ENCODE measurements around the gene CD4.

CD4 gene

GRCh38 chr12:6830286-6830890 lies 41.1 kb downstream of the CD4 start:
- Histone ChIP-seq H3K36me3 (ENCODE audit: control insufficient read depth, insufficient read depth, low read length) (peaks cover 62% of the 10 kb centered on the region), H3K9me3 (ENCODE audit: control insufficient read depth, low read length) (no peaks in the 10 kb centered on the region), H3K4me3 (ENCODE audit: extremely low read depth, insufficient read depth, low read length, poor library complexity, severe bottlenecking) (peak overlapping the region; percentile 99), H3K4me1 (ENCODE audit: control insufficient read depth, insufficient read depth, low read length, poor library complexity, severe bottlenecking) (peaks cover 16% of the 10 kb centered on the region), H3K27ac (ENCODE audit: low read depth, low read length, severe bottlenecking) (no peak overlapping the region)
- WGBS, 2 experiments (ENCODE audit: insufficient coverage in 2 of 2), result 82 to 92% methylated on average over 7 to 9 of the region's 11 CpGs

GRCh38 chr12:6830999-6831398 lies 41.7 kb downstream of the CD4 start:
- H3K4me1 ChIP-seq (ENCODE audit: control insufficient read depth, insufficient read depth, low read length, poor library complexity, severe bottlenecking), result peaks cover 16% of the 10 kb centered on the region
- no peak overlapping the region for H3K27ac ChIP-seq (ENCODE audit: low read depth, low read length, severe bottlenecking)
- WGBS, 2 experiments (ENCODE audit: insufficient coverage in 2 of 2), result 92 to 100% methylated on average over 4 to 5 of the region's 6 CpGs
- H3K9me3 ChIP-seq (ENCODE audit: control insufficient read depth, low read length), result no peaks in the 10 kb centered on the region
- no peak overlapping the region for H3K4me3 ChIP-seq (ENCODE audit: extremely low read depth, insufficient read depth, low read length, poor library complexity, severe bottlenecking)
- H3K36me3 ChIP-seq (ENCODE audit: control insufficient read depth, insufficient read depth, low read length), result peaks cover 67% of the 10 kb centered on the region

GRCh38 chr12:6831450-6831995 lies 42.2 kb downstream of the CD4 start:
- 95 to 97% methylated on average over 6 to 10 of the region's 12 CpGs for WGBS, 2 experiments (ENCODE audit: insufficient coverage in 2 of 2)
- no peak overlapping the region for H3K4me3 ChIP-seq (ENCODE audit: extremely low read depth, insufficient read depth, low read length, poor library complexity, severe bottlenecking)
- no peaks in the 10 kb centered on the region for H3K9me3 ChIP-seq (ENCODE audit: control insufficient read depth, low read length)
- H3K27ac ChIP-seq (ENCODE audit: low read depth, low read length, severe bottlenecking), result no peak overlapping the region
- peaks cover 16% of the 10 kb centered on the region for H3K4me1 ChIP-seq (ENCODE audit: control insufficient read depth, insufficient read depth, low read length, poor library complexity, severe bottlenecking)
- peaks cover 67% of the 10 kb centered on the region for H3K36me3 ChIP-seq (ENCODE audit: control insufficient read depth, insufficient read depth, low read length)

- H3K9me3 ChIP-seq (ENCODE audit: control insufficient read depth, low read length), result no peaks in the 10 kb centered on the region
- H3K36me3 ChIP-seq (ENCODE audit: control insufficient read depth, insufficient read depth, low read length), result peaks cover 69% of the 10 kb centered on the region
- H3K4me3 ChIP-seq (ENCODE audit: extremely low read depth, insufficient read depth, low read length, poor library complexity, severe bottlenecking), result no peak overlapping the region
- H3K4me1 ChIP-seq (ENCODE audit: control insufficient read depth, insufficient read depth, low read length, poor library complexity, severe bottlenecking), result peaks cover 12% of the 10 kb centered on the region
- WGBS, 2 experiments (ENCODE audit: insufficient coverage in 2 of 2), result 92 to 96% methylated on average over 2 to 3 of the region's 4 CpGs
- H3K27ac ChIP-seq (ENCODE audit: low read depth, low read length, severe bottlenecking), result no peak overlapping the region
These were observed 42.8 kb downstream of the CD4 start for GRCh38 chr12:6832125-6832524.

- Histone ChIP-seq H3K4me3 (ENCODE audit: extremely low read depth, insufficient read depth, low read length, poor library complexity, severe bottlenecking) (no peak overlapping the region), H3K36me3 (ENCODE audit: control insufficient read depth, insufficient read depth, low read length) (peaks cover 81% of the 10 kb centered on the region), H3K4me1 (ENCODE audit: control insufficient read depth, insufficient read depth, low read length, poor library complexity, severe bottlenecking) (peaks cover 8% of the 10 kb centered on the region), H3K27ac (ENCODE audit: low read depth, low read length, severe bottlenecking) (no peak overlapping the region), H3K9me3 (ENCODE audit: control insufficient read depth, low read length) (no peaks in the 10 kb centered on the region)
- WGBS, 2 experiments (ENCODE audit: insufficient coverage in 2 of 2), result 88 to 96% methylated on average over 6 of the region's 6 CpGs
These were observed 44.0 kb downstream of the CD4 start for GRCh38 chr12:6833189-6833890.

GRCh38 chr12:6834254-6834653 lies 44.9 kb downstream of the CD4 start:
- H3K27ac ChIP-seq (ENCODE audit: low read depth, low read length, severe bottlenecking), result no peak overlapping the region

GRCh38 chr12:6834873-6835272 lies 45.5 kb downstream of the CD4 start:
- H3K27ac ChIP-seq (ENCODE audit: low read depth, low read length, severe bottlenecking), result no peak overlapping the region
- H3K4me3 ChIP-seq (ENCODE audit: extremely low read depth, insufficient read depth, low read length, poor library complexity, severe bottlenecking), result no peak overlapping the region
- no peaks in the 10 kb centered on the region for H3K9me3 ChIP-seq (ENCODE audit: control insufficient read depth, low read length)
- WGBS, 2 experiments (ENCODE audit: insufficient coverage in 2 of 2), result 90 to 91% methylated on average over 2 to 3 of the region's 5 CpGs
- H3K4me1 ChIP-seq (ENCODE audit: control insufficient read depth, insufficient read depth, low read length, poor library complexity, severe bottlenecking), result peaks cover 5% of the 10 kb centered on the region
- peaks cover 96% of the 10 kb centered on the region for H3K36me3 ChIP-seq (ENCODE audit: control insufficient read depth, insufficient read depth, low read length)

More at GRCh38 chr12:6834254-6834653, 44.9 kb downstream of the CD4 start:
- Histone ChIP-seq H3K4me3 (ENCODE audit: extremely low read depth, insufficient read depth, low read length, poor library complexity, severe bottlenecking) (no peak overlapping the region), H3K4me1 (ENCODE audit: control insufficient read depth, insufficient read depth, low read length, poor library complexity, severe bottlenecking) (peaks cover 8% of the 10 kb centered on the region), H3K36me3 (ENCODE audit: control insufficient read depth, insufficient read depth, low read length) (peaks cover 91% of the 10 kb centered on the region), H3K9me3 (ENCODE audit: control insufficient read depth, low read length) (no peaks in the 10 kb centered on the region)
- WGBS, 2 experiments (ENCODE audit: insufficient coverage in 2 of 2), result 88 to 100% methylated on average over 1 of the region's 1 CpG

GRCh38 chr12:6836851-6837250 lies 47.5 kb downstream of the CD4 start:
- Histone ChIP-seq H3K4me1 (ENCODE audit: control insufficient read depth, insufficient read depth, low read length, poor library complexity, severe bottlenecking) (no peaks in the 10 kb centered on the region), H3K36me3 (ENCODE audit: control insufficient read depth, insufficient read depth, low read length) (peaks cover 93% of the 10 kb centered on the region), H3K27ac (ENCODE audit: low read depth, low read length, severe bottlenecking) (no peak overlapping the region), H3K4me3 (ENCODE audit: extremely low read depth, insufficient read depth, low read length, poor library complexity, severe bottlenecking) (no peak overlapping the region), H3K9me3 (ENCODE audit: control insufficient read depth, low read length) (no peaks in the 10 kb centered on the region)
- WGBS, 2 experiments (ENCODE audit: insufficient coverage in 2 of 2), result 89 to 90% methylated on average over 15 to 16 of the region's 16 CpGs

GRCh38 chr12:6837370-6838060 lies 48.2 kb downstream of the CD4 start:
- H3K36me3 ChIP-seq (ENCODE audit: control insufficient read depth, insufficient read depth, low read length), result peaks cover 92% of the 10 kb centered on the region

GRCh38 chr12:6838854-6839253 lies 49.5 kb downstream of the CD4 start:
- Histone ChIP-seq H3K27ac (ENCODE audit: low read depth, low read length, severe bottlenecking) (no peak overlapping the region), H3K4me3 (ENCODE audit: extremely low read depth, insufficient read depth, low read length, poor library complexity, severe bottlenecking) (no peak overlapping the region)
- WGBS, 2 experiments (ENCODE audit: insufficient coverage in 2 of 2), result 98 to 99% methylated on average over 10 to 14 of the region's 16 CpGs

More at GRCh38 chr12:6837370-6838060, 48.2 kb downstream of the CD4 start:
- Histone ChIP-seq H3K4me3 (ENCODE audit: extremely low read depth, insufficient read depth, low read length, poor library complexity, severe bottlenecking) (no peak overlapping the region), H3K4me1 (ENCODE audit: control insufficient read depth, insufficient read depth, low read length, poor library complexity, severe bottlenecking) (no peaks in the 10 kb centered on the region), H3K27ac (ENCODE audit: low read depth, low read length, severe bottlenecking) (no peak overlapping the region), H3K9me3 (ENCODE audit: control insufficient read depth, low read length) (no peaks in the 10 kb centered on the region)
- WGBS, 2 experiments (ENCODE audit: insufficient coverage in 2 of 2), result 95% methylated on average over 21 to 23 of the region's 26 CpGs

More at GRCh38 chr12:6838854-6839253, 49.5 kb downstream of the CD4 start:
- H3K4me1 ChIP-seq (ENCODE audit: control insufficient read depth, insufficient read depth, low read length, poor library complexity, severe bottlenecking), result no peaks in the 10 kb centered on the region
- peaks cover 93% of the 10 kb centered on the region for H3K36me3 ChIP-seq (ENCODE audit: control insufficient read depth, insufficient read depth, low read length)
- H3K9me3 ChIP-seq (ENCODE audit: control insufficient read depth, low read length), result no peaks in the 10 kb centered on the region

All from mesodermal cell (in vitro differentiated cells).